Activated T-helper 17 cell treated with anti-CD3 and anti-CD28 coated beads, Interleukin-2, amount 50 U/mL, for 72 hours (primary cell): ENCODE measurements around the gene CHRM4. TPM values are rescaled to one million over a fixed set of nuclear protein-coding genes. Genes with fewer than 3 reads are reported as not detected.

Experiments
- ATAC-seq: fragments of 150-1000 bp; cut with Tn5 transposase; replicated peaks from 2 replicates; pipeline ENCODE4 v1.10.0; 2021; ENCODE audit warnings: mild to moderate bottlenecking, moderate library complexity
- H3K27ac Mint-ChIP-seq: one replicate; pipeline ENCODE4 v1.8.0; 2022; ENCODE audit warnings: mixed read lengths
- H3K27me3 Mint-ChIP-seq: one replicate; pipeline ENCODE4 v1.8.0; 2022; ENCODE audit warnings: mixed read lengths
- H3K36me3 Mint-ChIP-seq: one replicate; pipeline ENCODE4 v1.8.0; 2022; ENCODE audit warnings: low read depth, mild to moderate bottlenecking, mixed read lengths
- H3K4me1 Mint-ChIP-seq: one replicate; pipeline ENCODE4 v1.8.0; 2022; ENCODE audit warnings: mixed read lengths
- H3K4me3 Mint-ChIP-seq: one replicate; pipeline ENCODE4 v1.8.0; 2022; ENCODE audit warnings: mild to moderate bottlenecking, mixed read lengths
- H3K9me3 Mint-ChIP-seq: one replicate; pipeline ENCODE4 v1.8.0; 2022; ENCODE audit warnings: mixed read lengths
- total RNA-seq, 2 donors: library from RNA; stranded (reverse); gene quantifications; one replicate each; pipeline ENCODE4 v1.2.3, GENCODE V29; 2022

The CHRM4 gene
- 1 to 10 TPM in 1 of 2 donors, under 1 TPM in 1; 0.90 to 6.1 TPM for total RNA-seq

GRCh38 chr11:46391578-46392420, at the start of gene CHRM4:
TSS of gene CHRM4 (minus strand) at chr11:46391776. CDS start at chr11:46386557, 5,219 bp downstream.
- peaks cover 21% of the 10 kb centered on the region for H3K4me1 Mint-ChIP-seq
- H3K27me3 Mint-ChIP-seq: peaks cover 37% of the 10 kb centered on the region
- H3K27ac Mint-ChIP-seq: peak within 1 kb of the TSS; percentile 20
- peaks cover 12% of the 10 kb centered on the region for H3K36me3 Mint-ChIP-seq
- H3K9me3 Mint-ChIP-seq: no peaks in the 10 kb centered on the region
- peak; percentile 22 for ATAC-seq
- peak within 1 kb of the TSS; percentile 78 for H3K4me3 Mint-ChIP-seq

- Mint-ChIP-seq H3K36me3 (peaks cover 79% of the 10 kb centered on the region), H3K4me1 (no peaks in the 10 kb centered on the region), H3K27ac (no peak overlapping the region), H3K4me3 (no peak overlapping the region), H3K27me3 (no peaks in the 10 kb centered on the region), H3K9me3 (no peaks in the 10 kb centered on the region)
- no peak for ATAC-seq
Measured at GRCh38 chr11:46438211-46438610, 46.6 kb upstream of the CHRM4 start.

- no peak overlapping the region for H3K4me3 Mint-ChIP-seq
- no peak for ATAC-seq
- H3K9me3 Mint-ChIP-seq: no peaks in the 10 kb centered on the region
- H3K4me1 Mint-ChIP-seq: no peaks in the 10 kb centered on the region
- H3K36me3 Mint-ChIP-seq: peaks cover 79% of the 10 kb centered on the region
- H3K27ac Mint-ChIP-seq: no peak overlapping the region
- H3K27me3 Mint-ChIP-seq: no peaks in the 10 kb centered on the region
Measured at GRCh38 chr11:46437122-46437689, 45.6 kb upstream of the CHRM4 start.

DNA sequence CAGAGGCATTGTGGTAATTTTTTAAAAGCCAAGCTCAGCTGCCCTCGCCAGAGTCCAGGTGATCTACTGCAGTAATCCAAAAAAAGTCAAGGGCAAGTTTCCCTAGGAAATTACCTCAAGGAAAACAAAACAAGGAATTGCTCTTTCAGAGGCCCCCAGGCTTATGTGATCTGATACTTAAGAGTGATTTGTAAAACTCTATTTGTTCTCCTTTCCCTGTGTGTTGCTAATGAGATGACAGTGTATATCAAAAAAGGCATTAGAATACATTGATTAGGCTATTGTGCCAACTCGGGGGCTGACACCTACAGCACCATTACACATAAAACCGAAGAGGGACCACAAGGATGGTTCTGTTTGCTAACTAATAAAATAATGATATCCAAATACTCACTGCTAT, 44.5 kb upstream of the CHRM4 start:
- Mint-ChIP-seq H3K4me1 (no peaks in the 10 kb centered on the region), H3K36me3 (peaks cover 79% of the 10 kb centered on the region), H3K27ac (peak overlapping the region; percentile 37), H3K27me3 (no peaks in the 10 kb centered on the region), H3K4me3 (no peak overlapping the region), H3K9me3 (no peaks in the 10 kb centered on the region)
- no peak for ATAC-seq

- ATAC-seq: no peak
- peaks cover 79% of the 10 kb centered on the region for H3K36me3 Mint-ChIP-seq
- no peak overlapping the region for H3K27ac Mint-ChIP-seq
- H3K27me3 Mint-ChIP-seq: no peaks in the 10 kb centered on the region
- no peaks in the 10 kb centered on the region for H3K4me1 Mint-ChIP-seq
- H3K9me3 Mint-ChIP-seq: no peaks in the 10 kb centered on the region
- H3K4me3 Mint-ChIP-seq: no peak overlapping the region
Measured at GRCh38 chr11:46435679-46436078, 44.1 kb upstream of the CHRM4 start.

- Mint-ChIP-seq H3K27ac (no peak overlapping the region), H3K4me3 (no peak overlapping the region), H3K27me3 (no peaks in the 10 kb centered on the region), H3K4me1 (no peaks in the 10 kb centered on the region), H3K9me3 (no peaks in the 10 kb centered on the region), H3K36me3 (peaks cover 95% of the 10 kb centered on the region)
- ATAC-seq: no peak
Measured at GRCh38 chr11:46431211-46431610, 39.6 kb upstream of the CHRM4 start.

GRCh38 chr11:46429717-46430116, 38.1 kb upstream of the CHRM4 start:
- Mint-ChIP-seq H3K9me3 (no peaks in the 10 kb centered on the region), H3K27ac (peak overlapping the region; percentile 1), H3K27me3 (no peaks in the 10 kb centered on the region), H3K4me1 (no peaks in the 10 kb centered on the region), H3K36me3 (peaks cover 94% of the 10 kb centered on the region), H3K4me3 (no peak overlapping the region)
- ATAC-seq: no peak

GRCh38 chr11:46427364-46427763, 35.8 kb upstream of the CHRM4 start:
- Mint-ChIP-seq H3K4me1 (no peaks in the 10 kb centered on the region), H3K27ac (peak overlapping the region; percentile 39), H3K9me3 (no peaks in the 10 kb centered on the region), H3K27me3 (no peaks in the 10 kb centered on the region), H3K36me3 (peaks cover 88% of the 10 kb centered on the region), H3K4me3 (no peak overlapping the region)
- ATAC-seq: no peak

DNA sequence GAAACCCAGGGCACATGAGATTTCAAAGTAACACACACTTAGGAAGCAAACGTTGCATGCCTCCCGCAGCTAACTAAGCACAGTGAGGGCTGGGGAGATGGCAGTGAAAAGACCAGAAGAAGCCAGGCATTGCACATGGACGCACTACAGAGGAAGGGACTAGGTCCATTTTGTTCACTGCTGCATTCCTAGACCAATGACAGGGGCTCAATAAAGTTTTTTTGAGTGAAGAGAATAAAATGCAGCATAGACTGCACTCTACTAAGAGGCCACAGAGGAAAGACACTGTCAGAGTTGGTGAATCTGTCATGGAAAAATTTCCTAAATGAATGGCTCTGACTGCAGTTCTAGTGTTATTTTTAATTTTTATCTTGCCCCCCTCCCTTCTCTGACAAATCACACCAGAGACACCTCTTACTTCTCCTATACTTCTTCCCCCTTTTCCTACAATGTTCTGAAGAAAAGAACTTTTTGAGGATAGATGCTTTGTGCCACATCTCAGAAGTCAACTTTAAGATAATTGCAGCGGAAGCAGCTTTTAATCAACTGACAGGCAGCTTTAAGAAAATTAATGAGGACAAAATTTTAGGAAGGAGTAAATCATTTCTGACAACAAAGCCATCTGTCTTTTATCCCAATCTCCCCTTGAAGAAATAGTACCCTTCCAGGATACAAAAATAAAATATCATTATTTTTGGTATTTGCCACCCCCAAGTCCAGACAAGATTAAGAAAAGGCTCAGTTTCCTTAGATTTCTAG, 34.8 kb upstream of the CHRM4 start:
- Mint-ChIP-seq H3K36me3 (peaks cover 87% of the 10 kb centered on the region), H3K27me3 (no peaks in the 10 kb centered on the region), H3K4me1 (peaks cover 4% of the 10 kb centered on the region), H3K9me3 (no peaks in the 10 kb centered on the region), H3K4me3 (no peak overlapping the region), H3K27ac (peak overlapping the region; percentile 39)
- no peak for ATAC-seq

DNA sequence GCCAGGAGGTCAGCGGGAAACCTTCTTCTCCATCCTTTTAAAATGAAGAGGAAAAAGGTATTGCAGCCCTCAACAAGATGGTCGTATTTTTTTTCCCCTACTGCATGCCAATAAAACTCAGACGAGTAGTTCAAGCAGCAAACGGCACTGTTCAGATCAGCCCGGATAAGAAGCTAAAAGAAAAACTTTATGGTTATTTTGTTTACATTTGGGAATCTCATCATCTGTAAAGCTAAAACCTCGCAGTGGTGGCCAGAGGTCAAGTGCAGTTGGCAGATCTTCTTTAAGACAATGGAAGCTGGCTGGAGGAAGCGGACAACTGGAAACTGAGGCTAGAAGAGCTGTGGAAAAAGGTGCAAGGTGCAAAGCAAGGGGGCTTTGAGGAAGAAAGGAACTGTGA, 31.0 kb upstream of the CHRM4 start:
- no peak overlapping the region for H3K4me3 Mint-ChIP-seq

GRCh38 chr11:46421257-46421880, 29.8 kb upstream of the CHRM4 start:
- ATAC-seq: no peak
- Mint-ChIP-seq H3K4me3 (no peak overlapping the region), H3K27me3 (no peaks in the 10 kb centered on the region), H3K4me1 (peaks cover 4% of the 10 kb centered on the region), H3K36me3 (peaks cover 77% of the 10 kb centered on the region), H3K9me3 (no peaks in the 10 kb centered on the region), H3K27ac (no peak overlapping the region)

More for the DNA sequence above, 31.0 kb upstream of the CHRM4 start:
- Mint-ChIP-seq H3K27me3 (no peaks in the 10 kb centered on the region), H3K9me3 (no peaks in the 10 kb centered on the region), H3K36me3 (peaks cover 77% of the 10 kb centered on the region), H3K27ac (no peak overlapping the region), H3K4me1 (peaks cover 4% of the 10 kb centered on the region)
- no peak for ATAC-seq

DNA sequence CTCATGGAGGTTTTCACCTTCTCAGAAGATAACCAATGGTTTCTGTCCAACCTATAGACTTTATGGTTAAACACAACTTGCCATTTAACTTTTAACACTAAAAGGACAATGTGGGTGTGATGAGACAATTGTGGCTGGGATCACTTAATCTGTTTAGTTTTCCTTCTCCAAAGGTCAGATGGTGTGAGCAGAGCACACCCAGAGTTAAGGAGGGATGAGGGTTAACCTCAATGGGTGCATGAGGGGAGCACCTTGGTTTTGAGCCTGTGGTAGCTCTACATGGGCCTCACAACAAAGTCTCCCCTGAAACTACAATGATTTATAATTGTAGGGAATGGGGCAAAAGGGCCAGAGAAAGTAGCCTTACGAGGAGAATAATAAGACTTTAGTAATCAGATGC, 28.9 kb upstream of the CHRM4 start:
- Mint-ChIP-seq H3K36me3 (peaks cover 80% of the 10 kb centered on the region), H3K4me1 (peaks cover 4% of the 10 kb centered on the region), H3K27me3 (no peaks in the 10 kb centered on the region), H3K4me3 (no peak overlapping the region), H3K27ac (peak overlapping the region; percentile 29), H3K9me3 (no peaks in the 10 kb centered on the region)
- no peak for ATAC-seq

DNA sequence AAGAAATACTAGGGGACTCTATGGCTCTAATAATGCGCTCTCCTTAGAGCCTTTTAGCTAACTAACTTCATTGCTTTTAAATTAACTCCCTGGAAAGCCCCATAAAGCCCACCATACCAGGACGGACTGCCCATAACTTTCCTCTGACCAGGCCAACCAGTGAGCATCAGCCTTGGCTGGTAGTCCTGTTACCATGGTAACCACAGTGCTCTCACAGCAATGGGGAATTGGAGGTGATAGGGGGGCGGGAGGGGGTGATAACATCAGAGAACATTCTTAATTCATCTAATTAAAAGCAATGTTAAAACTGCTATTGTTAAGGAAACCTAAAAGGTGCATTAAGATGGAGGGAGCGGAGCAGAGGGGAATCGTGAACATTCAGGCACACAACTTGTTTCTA, 27.2 kb upstream of the CHRM4 start:
- no peak for ATAC-seq
- Mint-ChIP-seq H3K4me1 (peaks cover 4% of the 10 kb centered on the region), H3K9me3 (no peaks in the 10 kb centered on the region), H3K36me3 (peaks cover 84% of the 10 kb centered on the region), H3K27ac (no peak overlapping the region), H3K27me3 (no peaks in the 10 kb centered on the region), H3K4me3 (no peak overlapping the region)

- Mint-ChIP-seq H3K4me1 (peaks cover 4% of the 10 kb centered on the region), H3K27ac (no peak overlapping the region), H3K4me3 (no peak overlapping the region), H3K9me3 (no peaks in the 10 kb centered on the region), H3K27me3 (no peaks in the 10 kb centered on the region), H3K36me3 (peaks cover 85% of the 10 kb centered on the region)
- ATAC-seq: no peak
Measured at GRCh38 chr11:46417711-46418110, 26.1 kb upstream of the CHRM4 start.
